Left ventricle myocardium inferior (tissue), 1 donor: ENCODE data around the gene CCNG2. TPM values are rescaled to one million over a fixed set of nuclear protein-coding genes. Genes with fewer than 3 reads are reported as not detected.

Experiments used
- DNase-seq: peaks from one replicate; pipeline ENCODE4 v3.0.0-alpha.2; 2020
- H3K27ac ChIP-seq: fragments of 200-600 bp; replicated peaks from 2 replicates; pipeline ENCODE4 v1.8.0; 2021
- H3K27me3 ChIP-seq: fragments of 200-600 bp; 2 replicates; pipeline ENCODE4 v1.8.0; 2021; ENCODE audit warnings: low read depth
- H3K36me3 ChIP-seq: fragments of 200-600 bp; 2 replicates; pipeline ENCODE4 v1.8.0; 2021
- H3K4me1 ChIP-seq: fragments of 200-600 bp; 2 replicates; pipeline ENCODE4 v1.8.0; 2021
- H3K4me3 ChIP-seq: fragments of 200-600 bp; 2 replicates; pipeline ENCODE4 v1.8.0; 2021; ENCODE audit warnings: mild to moderate bottlenecking, moderate library complexity
- H3K9me3 ChIP-seq: fragments of 200-600 bp; replicated peaks from 2 replicates; pipeline ENCODE4 v1.8.0; 2021
- CTCF ChIP-seq: fragments of 200-600 bp; IDR thresholded peaks from 2 replicates; pipeline ENCODE4 v1.8.0; 2021; ENCODE audit warnings: antibody characterized with exemption, mild to moderate bottlenecking, borderline replicate concordance
- intact Hi-C: fragments of 100-400 bp; cut with micrococcal nuclease; formaldehyde crosslinking; loops from one replicate; pipeline ENCODE4 v1.11.0; 2022
- total RNA-seq: library from RNA; stranded (reverse); fragmentation: NEBNext Ultra II Directional; extraction: Animal tissue kit (Norgen Biotek cat#: 25700); gene quantifications from one replicate; pipeline ENCODE4 v1.2.1, GENCODE V29; 2021
- donor health status: DM: no; HTN: yes; CAD: no; lungs with severe emphysema.

Gene CCNG2
- total RNA-seq, 1 donor from 2014 or later: 8.5 TPM

- Histone ChIP-seq H3K4me3 (no peak overlapping the region), H3K27ac (no peak overlapping the region), H3K36me3 (no peaks in the 10 kb centered on the region), H3K27me3 (peaks cover 16% of the 10 kb centered on the region), H3K4me1 (no peaks in the 10 kb centered on the region), H3K9me3 (no peaks in the 10 kb centered on the region)
- intact Hi-C loops: loop anchor here (5.0 to 10.0 kb wide), 3 partner anchors 105 to 698 kb away; no protein-coding TSS in a partner anchor
- TF ChIP-seq CTCF: no peak
- DNase-seq: no peak
These were observed 45.5 kb downstream of the CCNG2 start for GRCh38 chr4:77202491-77202890.

- intact Hi-C loops: loop anchor here (5.0 to 10.0 kb wide), 3 partner anchors 106 to 699 kb away; no protein-coding TSS in a partner anchor
- Histone ChIP-seq H3K27ac (no peak overlapping the region), H3K4me3 (no peak overlapping the region), H3K4me1 (no peaks in the 10 kb centered on the region), H3K27me3 (peaks cover 16% of the 10 kb centered on the region), H3K9me3 (no peaks in the 10 kb centered on the region), H3K36me3 (no peaks in the 10 kb centered on the region)
- peak; percentile 82 for TF ChIP-seq CTCF
- peak; percentile 23 for DNase-seq
These were observed 46.6 kb downstream of the CCNG2 start for GRCh38 chr4:77203380-77204197.

GRCh38 chr4:77204621-77205020, 47.6 kb downstream of the CCNG2 start:
- Histone ChIP-seq H3K27me3 (peaks cover 16% of the 10 kb centered on the region), H3K9me3 (no peaks in the 10 kb centered on the region), H3K27ac (no peak overlapping the region), H3K4me1 (no peaks in the 10 kb centered on the region), H3K4me3 (no peak overlapping the region), H3K36me3 (no peaks in the 10 kb centered on the region)
- intact Hi-C loops: loop anchor here (5.0 to 10.0 kb wide), 3 partner anchors 107 to 700 kb away; no protein-coding TSS in a partner anchor
- no peak for DNase-seq
- TF ChIP-seq CTCF: no peak

GRCh38 chr4:77209012-77209411, 52.0 kb downstream of the CCNG2 start:
- no peak for DNase-seq
- Histone ChIP-seq H3K4me3 (no peak overlapping the region), H3K9me3 (no peaks in the 10 kb centered on the region), H3K36me3 (no peaks in the 10 kb centered on the region), H3K27me3 (peaks cover 7% of the 10 kb centered on the region), H3K27ac (no peak overlapping the region), H3K4me1 (no peaks in the 10 kb centered on the region)
- intact Hi-C loops: loop anchor here (10.0 kb wide), 1 partner anchor 704 kb away; no protein-coding TSS in a partner anchor
- no peak for TF ChIP-seq CTCF

- no peak for DNase-seq
- Histone ChIP-seq H3K27me3 (peaks cover 7% of the 10 kb centered on the region), H3K4me1 (no peaks in the 10 kb centered on the region), H3K9me3 (no peaks in the 10 kb centered on the region), H3K27ac (no peak overlapping the region), H3K4me3 (no peak overlapping the region), H3K36me3 (no peaks in the 10 kb centered on the region)
- intact Hi-C loops: loop anchor here (10.0 kb wide), 1 partner anchor 705 kb away; no protein-coding TSS in a partner anchor
- TF ChIP-seq CTCF: no peak
These were observed 52.9 kb downstream of the CCNG2 start for GRCh38 chr4:77209936-77210335.
